Epithelial cell of esophagus (primary cell): ENCODE measurements around the gene XYLT2.

Experiments used
- DNase-seq: peaks from one replicate; pipeline ENCODE4 v3.0.0; 2010; ENCODE audit warnings: low read depth
- H3K4me3 ChIP-seq: 2 replicates; pipeline ENCODE4 v1.5.1; 2011; ENCODE audit warnings: mild to moderate bottlenecking, low read length, control low read depth
- CTCF ChIP-seq: IDR thresholded peaks from 2 replicates; pipeline ENCODE4 v1.5.1; 2011; ENCODE audit warnings: low read depth, mild to moderate bottlenecking, low read length, control low read depth, inconsistent platforms; ENCODE audit not compliant: insufficient read depth; ENCODE audit errors: missing control alignments

XYLT2 gene

GRCh38 chr17:50372758-50373556 lies 27.0 kb downstream of the XYLT2 start, which contains the start of the genes EME1 and MRPL27:
Gene EME1 (plus strand): TSS chr17:50373229. CDS start chr17:50375209, 1,980 bp downstream.
Gene MRPL27 (minus strand): TSS chr17:50373184. CDS start chr17:50373170, 14 bp downstream.
- TF ChIP-seq CTCF = no peak

GRCh38 chr17:50373705-50374104 lies 27.8 kb downstream of the XYLT2 start:
- TF ChIP-seq CTCF = no peak
- H3K4me3 ChIP-seq = peak overlapping the region; percentile 88
- DNase-seq = no peak

More at GRCh38 chr17:50372758-50373556, 27.0 kb downstream of the XYLT2 start, which contains the start of the genes EME1 and MRPL27:
- peak within 1 kb of the TSS; percentile 88 for H3K4me3 ChIP-seq
- DNase-seq = peak; percentile 87

- no peak for DNase-seq
- H3K4me3 ChIP-seq = no peak overlapping the region
- TF ChIP-seq CTCF = no peak
Measured at GRCh38 chr17:50375858-50376538, 30.1 kb downstream of the XYLT2 start.

DNA sequence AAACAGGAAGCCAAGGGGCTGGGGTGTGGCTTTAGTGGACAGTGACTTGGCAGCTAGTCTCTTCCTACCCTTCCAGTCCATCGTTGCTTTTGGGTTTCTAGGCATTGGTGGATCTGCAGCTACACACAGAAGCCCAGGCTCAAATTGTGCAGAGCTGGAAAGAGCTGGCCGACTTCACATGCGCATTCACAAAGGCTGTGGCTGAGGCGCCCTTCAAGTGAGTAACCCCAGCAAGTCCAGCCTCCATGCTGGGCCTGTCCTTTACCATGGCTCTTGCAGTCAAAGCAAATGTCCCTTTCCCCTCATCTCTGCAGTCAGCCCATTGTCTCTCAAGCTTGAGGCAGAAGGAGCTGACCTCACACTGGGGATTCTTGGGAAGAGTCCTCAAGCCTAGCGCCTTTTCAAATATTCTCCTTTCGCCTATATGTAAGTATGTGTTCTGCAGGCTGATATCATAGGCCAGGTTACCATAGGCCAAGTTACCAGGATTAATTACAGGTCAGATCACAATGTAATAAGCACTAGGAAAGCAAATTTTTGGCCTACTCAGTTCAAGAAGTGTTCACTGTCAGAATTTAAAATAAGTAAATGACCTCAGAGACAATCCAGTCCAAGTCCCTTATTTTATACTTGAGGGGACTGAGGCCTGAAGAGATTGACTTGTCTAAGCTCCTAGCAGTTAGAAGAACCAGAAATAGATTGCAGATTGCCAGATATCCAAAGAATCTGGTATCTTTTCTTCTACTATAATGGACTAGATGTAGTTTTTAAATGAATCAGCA lies 33.6 kb downstream of the XYLT2 start:
- no peak for DNase-seq
- TF ChIP-seq CTCF = no peak

DNA sequence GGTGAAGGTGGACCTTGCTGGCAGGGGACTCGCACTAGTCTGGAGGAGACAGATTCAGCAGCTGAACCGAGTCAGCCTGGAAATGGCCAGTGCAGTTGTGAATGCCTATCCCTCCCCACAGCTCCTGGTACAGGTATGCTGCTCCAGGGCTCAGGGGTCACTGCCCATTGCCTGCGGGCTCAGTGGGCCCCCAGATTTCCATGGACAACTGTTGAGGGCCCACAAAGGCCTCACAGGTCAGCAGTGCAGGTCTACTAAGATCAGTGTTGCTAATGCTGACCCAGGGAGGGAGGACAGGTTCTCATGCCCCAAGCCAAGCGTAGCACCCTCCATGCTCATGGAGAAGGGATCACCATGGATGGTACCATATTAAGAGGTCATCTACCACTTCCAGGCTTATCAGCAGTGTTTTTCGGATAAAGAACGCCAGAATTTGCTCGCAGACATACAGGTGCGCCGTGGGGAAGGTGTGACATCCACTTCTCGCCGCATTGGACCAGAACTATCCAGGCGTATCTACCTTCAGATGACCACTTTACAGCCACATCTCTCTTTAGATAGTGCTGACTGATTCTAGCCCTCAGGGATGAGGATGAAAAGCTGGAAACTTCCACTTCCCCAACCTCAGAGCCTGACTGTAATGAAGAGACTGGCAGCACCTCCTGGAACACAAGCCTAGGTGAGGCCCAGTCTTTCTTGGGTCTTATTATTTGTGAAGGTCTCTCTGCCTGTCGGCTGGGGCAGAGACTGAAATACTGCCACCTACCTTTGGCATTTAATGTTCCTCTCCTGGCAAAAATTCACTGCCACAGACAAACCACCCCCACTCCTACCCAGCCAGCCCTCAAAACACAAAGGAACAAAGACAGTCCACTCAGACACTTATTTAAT lies 34.7 kb downstream of the XYLT2 start:
- peak; percentile 10 for TF ChIP-seq CTCF
- H3K4me3 ChIP-seq = no peak overlapping the region
- no peak for DNase-seq

More for the DNA sequence above, 33.6 kb downstream of the XYLT2 start:
- H3K4me3 ChIP-seq = no peak overlapping the region
